IPS-15b (cell line): Measurements from ENCODE around the gene SYT13.

Experiments used
- H3K27me3 ChIP-seq: one replicate; pipeline ENCODE4 v1.6.1; 2013; ENCODE audit warnings: low read length; ENCODE audit not compliant: control insufficient read depth, insufficient read depth
- H3K36me3 ChIP-seq: one replicate; pipeline ENCODE4 v1.6.1; 2013; ENCODE audit warnings: low read length; ENCODE audit not compliant: control insufficient read depth, insufficient read depth
- H3K4me1 ChIP-seq: one replicate; pipeline ENCODE4 v1.6.1; 2013; ENCODE audit warnings: mild to moderate bottlenecking, low read length; ENCODE audit not compliant: control insufficient read depth, insufficient read depth
- H3K4me3 ChIP-seq: one replicate; pipeline ENCODE4 v1.5.1; 2013; ENCODE audit warnings: low read depth, low read length
- H3K9ac ChIP-seq: one replicate; pipeline ENCODE4 v1.6.1; 2013; ENCODE audit warnings: low read depth, mild to moderate bottlenecking, low read length
- H3K9me3 ChIP-seq: one replicate; pipeline ENCODE4 v1.6.1; 2013; ENCODE audit warnings: mild to moderate bottlenecking, low read length; ENCODE audit not compliant: control insufficient read depth, insufficient read depth

SYT13 gene

DNA sequence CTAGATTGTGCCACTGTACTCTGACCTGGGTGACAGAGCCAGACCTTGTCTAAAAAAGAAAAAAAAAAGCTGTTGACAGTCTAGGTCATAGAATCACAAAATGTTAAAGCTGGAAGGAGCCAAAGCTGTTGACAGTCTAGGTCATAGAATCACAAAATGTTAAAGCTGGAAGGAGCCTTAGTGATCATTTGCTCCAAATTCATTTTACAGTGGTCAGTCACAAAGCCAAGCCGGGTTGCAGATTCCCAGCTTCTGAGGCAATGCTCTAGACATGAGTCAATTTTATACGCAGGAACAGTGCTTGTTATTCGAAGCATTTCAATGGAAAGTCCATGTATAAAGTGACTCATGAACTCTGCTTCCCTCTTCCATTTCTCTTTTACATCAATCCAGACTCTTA lies 47.4 kb downstream of the SYT13 start:
- Histone ChIP-seq H3K27me3 (no peaks in the 10 kb centered on the region), H3K36me3 (no peaks in the 10 kb centered on the region), H3K9me3 (no peaks in the 10 kb centered on the region), H3K4me3 (no peak overlapping the region), H3K4me1 (no peaks in the 10 kb centered on the region), H3K9ac (no peak overlapping the region)

DNA sequence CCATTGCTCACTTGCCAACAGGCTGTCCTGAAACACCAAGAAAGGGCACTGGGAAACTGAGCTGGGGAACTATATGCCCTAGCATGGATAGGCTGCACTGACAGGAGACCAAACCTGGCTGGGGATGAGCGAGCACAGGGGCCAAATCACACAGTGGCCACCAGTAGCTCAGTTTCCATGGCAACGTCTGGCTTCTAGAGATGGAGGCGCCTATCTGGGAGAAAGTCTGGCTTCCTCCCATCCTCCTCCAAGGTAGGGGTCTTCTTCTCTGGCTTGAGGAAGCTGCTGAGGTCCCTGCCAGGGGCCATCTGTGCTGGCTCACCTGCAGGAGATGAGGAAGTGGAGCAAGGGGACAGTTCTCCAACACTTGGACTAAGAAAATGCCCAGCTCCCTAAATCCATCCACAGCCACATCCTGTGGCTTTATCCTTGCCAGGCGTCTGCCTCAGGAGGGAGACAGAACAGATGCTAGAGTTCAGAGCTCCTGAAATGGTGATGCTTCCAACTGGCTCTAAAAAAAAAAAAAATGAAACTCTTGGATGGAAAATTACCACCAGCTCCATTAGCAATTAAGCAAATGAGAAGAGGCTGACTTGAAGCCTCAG lies 48.3 kb downstream of the SYT13 start:
- no peaks in the 10 kb centered on the region for H3K9me3 ChIP-seq
- H3K9ac ChIP-seq = no peak overlapping the region
- H3K27me3 ChIP-seq = no peaks in the 10 kb centered on the region
- peaks cover 3% of the 10 kb centered on the region for H3K4me1 ChIP-seq
- H3K4me3 ChIP-seq = no peak overlapping the region
- H3K36me3 ChIP-seq = no peaks in the 10 kb centered on the region

DNA sequence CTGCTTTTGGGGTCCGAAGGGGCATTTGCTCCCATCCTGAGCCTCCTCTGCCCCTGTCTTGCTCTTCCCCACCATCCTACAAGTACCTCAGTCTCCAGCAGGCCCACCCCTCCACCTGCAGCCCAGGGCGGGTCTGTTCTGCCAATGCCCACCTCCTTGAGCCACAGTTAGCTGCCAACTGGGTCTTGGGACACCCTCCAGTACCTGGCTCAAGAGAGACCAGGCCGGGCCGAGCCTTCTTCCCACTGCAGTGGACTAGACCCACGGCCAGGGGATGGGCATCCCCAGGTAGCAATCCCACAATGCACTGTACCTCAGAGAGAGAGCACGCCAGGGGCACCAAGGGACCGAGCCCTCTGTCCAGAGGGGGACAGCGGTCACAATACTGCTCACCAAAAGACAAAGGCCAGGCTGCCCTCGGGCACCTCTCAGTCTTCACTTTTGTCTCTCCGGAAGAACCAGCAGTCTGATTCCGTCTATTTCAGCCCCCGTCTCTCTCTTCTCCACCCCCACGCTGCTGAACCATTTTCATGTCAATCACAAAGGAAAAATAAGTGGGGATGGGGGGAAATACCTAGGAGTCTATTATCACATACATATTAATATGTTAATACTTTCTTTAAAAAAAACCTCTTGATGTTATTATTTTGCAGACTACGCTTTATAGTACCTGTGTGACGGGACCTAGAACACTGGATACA lies 51.7 kb downstream of the SYT13 start:
- Histone ChIP-seq H3K36me3 (no peaks in the 10 kb centered on the region), H3K9me3 (no peaks in the 10 kb centered on the region), H3K4me1 (peaks cover 3% of the 10 kb centered on the region), H3K27me3 (no peaks in the 10 kb centered on the region), H3K4me3 (no peak overlapping the region), H3K9ac (no peak overlapping the region)

DNA sequence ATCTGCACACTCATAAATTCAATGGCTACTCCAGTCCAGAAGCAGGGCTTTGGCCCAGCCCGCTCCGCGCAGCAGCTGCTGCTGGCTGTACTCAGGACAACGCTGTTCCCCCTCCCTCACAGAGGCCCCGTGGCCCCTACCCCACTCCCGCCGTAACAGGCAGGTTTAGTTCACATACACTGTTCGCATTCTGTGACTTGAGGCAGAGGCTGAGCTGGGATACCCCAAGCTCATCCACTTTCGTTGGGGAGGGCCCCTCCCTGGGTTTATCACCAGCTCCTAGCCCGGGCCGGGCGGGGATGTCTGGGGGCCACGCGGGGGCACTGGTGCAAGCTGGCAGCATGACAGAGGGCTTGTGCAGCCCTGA lies 52.4 kb downstream of the SYT13 start:
- no peaks in the 10 kb centered on the region for H3K9me3 ChIP-seq
- H3K4me1 ChIP-seq = peaks cover 3% of the 10 kb centered on the region
- no peaks in the 10 kb centered on the region for H3K36me3 ChIP-seq

DNA sequence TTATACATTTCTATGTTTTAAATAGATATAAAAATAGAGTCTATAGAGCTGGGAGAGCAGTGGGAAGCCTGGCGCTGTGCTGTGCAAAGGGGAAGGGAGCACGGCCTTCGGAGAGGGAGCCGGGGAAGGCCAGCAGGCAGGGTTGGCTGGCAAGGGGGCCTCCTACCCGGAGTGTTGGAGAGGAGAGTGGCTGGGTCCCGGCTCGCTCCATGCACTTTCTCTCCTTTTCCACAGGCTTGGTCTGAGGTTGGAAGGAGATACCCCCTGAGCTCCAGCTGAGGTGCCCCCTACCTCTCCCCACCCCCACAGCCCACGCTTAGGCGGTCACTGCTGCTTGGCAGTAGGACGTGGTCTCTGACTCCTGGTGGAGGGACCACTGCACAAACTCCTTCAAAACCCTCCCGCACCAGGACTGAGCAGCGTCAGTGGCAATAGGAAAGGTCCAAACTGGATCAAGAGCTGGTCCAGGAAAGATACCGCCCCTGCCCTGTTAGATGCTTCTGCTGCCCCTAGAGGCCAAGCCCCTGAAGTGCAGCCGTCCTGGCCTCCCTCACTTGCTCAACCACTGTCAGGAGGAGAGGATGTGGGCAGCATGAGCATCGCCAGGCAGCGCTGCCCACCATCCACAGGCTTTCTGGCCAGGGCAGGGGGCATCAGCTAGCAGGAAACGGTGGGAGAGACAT lies 52.9 kb downstream of the SYT13 start:
- H3K9me3 ChIP-seq = no peaks in the 10 kb centered on the region
- H3K9ac ChIP-seq = no peak overlapping the region
- H3K4me3 ChIP-seq = no peak overlapping the region
- peaks cover 3% of the 10 kb centered on the region for H3K4me1 ChIP-seq
- no peaks in the 10 kb centered on the region for H3K36me3 ChIP-seq
- H3K27me3 ChIP-seq = no peaks in the 10 kb centered on the region

More for the DNA sequence above, 52.4 kb downstream of the SYT13 start:
- no peak overlapping the region for H3K9ac ChIP-seq
- H3K27me3 ChIP-seq = no peaks in the 10 kb centered on the region
- no peak overlapping the region for H3K4me3 ChIP-seq

DNA sequence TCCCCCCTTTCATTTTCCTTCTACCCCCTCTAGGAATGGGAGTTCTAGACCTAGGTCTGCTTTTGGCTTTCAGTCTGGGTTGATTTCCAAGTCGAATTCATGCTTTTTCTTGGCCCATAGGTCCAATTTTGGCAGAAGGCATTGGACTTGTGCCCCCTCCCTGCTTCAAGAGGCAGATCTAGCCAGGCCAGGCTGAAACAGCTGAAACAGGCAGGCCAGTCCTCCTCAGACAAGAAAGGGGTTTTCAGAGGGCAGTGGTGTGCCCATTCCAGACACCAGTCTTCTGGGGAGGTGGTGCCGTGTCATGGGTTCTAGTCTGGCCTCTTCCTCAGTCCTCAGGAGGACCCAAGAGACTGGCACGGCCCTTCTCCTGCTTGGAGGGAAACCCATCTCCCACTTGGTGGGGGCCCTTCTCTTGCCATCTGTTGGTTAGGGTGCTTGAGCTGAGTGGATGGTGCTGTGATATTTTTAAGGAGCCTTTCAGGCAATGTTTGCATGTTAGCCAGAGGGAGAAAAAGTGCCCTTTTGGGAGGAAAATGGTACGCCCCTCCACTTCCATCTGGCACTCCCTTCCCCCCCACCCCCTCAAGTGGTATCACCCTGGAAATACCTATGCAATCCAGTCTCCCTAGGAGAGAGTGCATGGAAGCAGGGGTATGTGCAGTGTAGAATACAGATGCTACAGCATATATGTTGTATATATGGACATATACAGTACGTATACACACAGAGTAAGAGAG lies 53.6 kb downstream of the SYT13 start:
- H3K4me3 ChIP-seq = no peak overlapping the region
- H3K4me1 ChIP-seq = peaks cover 3% of the 10 kb centered on the region
- H3K9me3 ChIP-seq = no peaks in the 10 kb centered on the region
- no peaks in the 10 kb centered on the region for H3K36me3 ChIP-seq
- no peak overlapping the region for H3K9ac ChIP-seq
- H3K27me3 ChIP-seq = no peaks in the 10 kb centered on the region

DNA sequence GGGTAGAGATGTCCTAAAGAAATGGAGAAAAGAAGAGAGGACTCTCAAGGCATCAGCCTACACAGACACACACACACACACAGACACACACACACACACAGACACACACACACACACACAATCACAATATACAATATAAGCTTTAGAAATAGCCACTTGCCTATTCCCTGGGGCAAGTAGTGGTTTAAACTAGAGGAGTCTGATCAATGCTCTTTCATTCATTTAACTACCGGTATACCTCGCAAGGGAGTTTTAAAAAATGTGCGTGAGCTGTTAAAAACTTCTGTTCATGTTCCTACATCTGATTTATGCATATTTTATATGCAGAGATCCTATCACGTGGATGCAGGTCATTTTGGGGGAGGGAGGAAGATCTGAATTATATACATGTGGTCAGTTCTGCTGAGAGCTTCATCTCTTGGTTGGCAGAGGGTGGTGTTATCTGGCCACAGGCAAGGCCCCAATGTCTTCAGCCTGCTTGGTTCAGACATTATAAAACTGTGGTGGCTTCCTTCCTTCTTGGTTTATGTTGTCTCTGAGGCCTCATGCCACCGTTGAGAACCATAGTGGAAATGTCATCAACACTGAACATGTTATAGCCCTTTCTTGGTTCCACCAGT lies 56.6 kb downstream of the SYT13 start:
- no peaks in the 10 kb centered on the region for H3K9me3 ChIP-seq
- H3K4me3 ChIP-seq = no peak overlapping the region
- H3K36me3 ChIP-seq = peaks cover 12% of the 10 kb centered on the region
- no peaks in the 10 kb centered on the region for H3K27me3 ChIP-seq
- no peak overlapping the region for H3K9ac ChIP-seq
- H3K4me1 ChIP-seq = peaks cover 3% of the 10 kb centered on the region

DNA sequence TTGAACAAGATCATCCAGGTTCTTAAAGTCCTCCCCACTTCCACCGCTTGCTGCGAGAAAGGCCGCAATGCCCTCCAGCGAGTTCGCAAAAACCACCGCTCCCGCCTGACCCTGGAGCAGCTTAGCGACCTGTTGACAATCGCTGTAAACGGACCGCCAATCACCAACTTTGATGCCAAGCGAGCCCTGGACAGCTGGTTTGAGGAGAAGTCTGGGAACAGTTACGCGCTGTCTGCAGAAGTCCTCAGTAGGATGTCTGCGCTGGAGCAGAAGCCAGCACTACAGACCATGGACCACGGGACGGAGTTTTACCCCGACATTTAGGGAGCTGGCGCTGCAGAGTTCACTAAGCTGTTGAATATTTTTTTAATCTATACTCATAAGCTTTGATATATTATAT lies 58.3 kb downstream of the SYT13 start:
- Histone ChIP-seq H3K9ac (no peak overlapping the region), H3K27me3 (no peaks in the 10 kb centered on the region)

DNA sequence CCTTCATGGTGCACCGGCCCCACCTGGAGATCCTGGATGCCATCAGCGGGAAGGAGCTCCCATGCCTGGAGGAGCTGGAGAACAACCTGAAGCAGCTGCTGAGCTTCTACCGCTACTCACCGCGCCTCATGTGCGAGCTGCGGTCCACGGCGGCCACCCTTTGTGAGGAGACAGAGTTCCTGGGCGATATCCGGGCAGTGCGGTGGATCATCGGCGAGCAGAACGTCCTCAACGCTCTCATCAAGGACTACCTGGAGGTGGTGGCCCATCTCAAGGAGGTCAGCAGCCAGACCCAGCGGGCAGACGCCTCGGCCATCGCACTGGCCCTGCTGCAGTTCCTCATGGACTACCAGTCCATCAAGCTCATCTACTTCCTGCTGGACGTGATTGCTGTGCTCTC lies 59.2 kb downstream of the SYT13 start:
- H3K4me1 ChIP-seq = no peaks in the 10 kb centered on the region
- no peak overlapping the region for H3K4me3 ChIP-seq
- no peaks in the 10 kb centered on the region for H3K27me3 ChIP-seq
- H3K9me3 ChIP-seq = no peaks in the 10 kb centered on the region
- H3K9ac ChIP-seq = no peak overlapping the region
- H3K36me3 ChIP-seq = peaks cover 12% of the 10 kb centered on the region

More for the DNA sequence above, 58.3 kb downstream of the SYT13 start:
- H3K36me3 ChIP-seq = peaks cover 12% of the 10 kb centered on the region
- H3K9me3 ChIP-seq = no peaks in the 10 kb centered on the region
- H3K4me3 ChIP-seq = no peak overlapping the region
- H3K4me1 ChIP-seq = no peaks in the 10 kb centered on the region

DNA sequence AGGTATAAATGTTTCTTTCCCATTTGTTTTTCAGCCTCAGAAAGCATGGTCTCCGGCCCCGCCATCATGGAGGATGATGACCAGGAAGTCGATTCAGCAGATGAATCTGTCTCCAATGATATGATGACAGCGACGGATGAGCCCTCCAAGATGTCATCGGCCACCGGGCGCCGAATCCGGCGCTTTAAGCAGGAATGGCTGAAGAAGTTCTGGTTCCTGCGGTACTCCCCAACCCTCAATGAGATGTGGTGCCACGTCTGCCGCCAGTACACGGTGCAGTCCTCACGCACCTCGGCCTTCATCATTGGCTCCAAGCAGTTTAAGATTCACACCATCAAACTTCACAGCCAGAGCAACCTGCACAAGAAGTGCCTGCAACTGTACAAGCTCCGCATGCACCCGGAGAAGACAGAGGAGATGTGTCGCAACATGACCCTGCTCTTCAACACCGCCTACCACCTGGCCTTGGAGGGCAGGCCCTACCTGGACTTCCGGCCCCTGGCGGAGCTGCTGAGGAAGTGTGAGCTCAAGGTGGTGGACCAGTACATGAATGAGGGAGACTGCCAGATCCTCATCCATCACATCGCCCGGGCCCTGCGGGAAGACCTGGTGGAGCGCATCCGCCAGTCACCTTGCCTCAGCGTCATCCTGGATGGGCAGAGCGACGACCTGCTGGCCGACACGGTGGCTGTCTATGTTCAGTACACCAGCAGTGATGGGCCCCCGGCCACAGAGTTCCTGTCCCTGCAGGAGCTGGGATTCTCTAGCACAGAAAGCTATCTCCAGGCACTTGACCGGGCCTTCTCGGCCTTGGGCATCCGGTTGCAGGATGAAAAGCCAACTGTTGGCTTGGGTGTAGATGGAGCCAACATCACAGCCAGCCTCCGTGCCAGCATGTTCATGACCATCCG lies 59.9 kb downstream of the SYT13 start:
- H3K4me1 ChIP-seq = no peaks in the 10 kb centered on the region
- H3K36me3 ChIP-seq = peaks cover 12% of the 10 kb centered on the region
- no peaks in the 10 kb centered on the region for H3K27me3 ChIP-seq
- H3K9me3 ChIP-seq = no peaks in the 10 kb centered on the region
- no peak overlapping the region for H3K4me3 ChIP-seq
- H3K9ac ChIP-seq = no peak overlapping the region

DNA sequence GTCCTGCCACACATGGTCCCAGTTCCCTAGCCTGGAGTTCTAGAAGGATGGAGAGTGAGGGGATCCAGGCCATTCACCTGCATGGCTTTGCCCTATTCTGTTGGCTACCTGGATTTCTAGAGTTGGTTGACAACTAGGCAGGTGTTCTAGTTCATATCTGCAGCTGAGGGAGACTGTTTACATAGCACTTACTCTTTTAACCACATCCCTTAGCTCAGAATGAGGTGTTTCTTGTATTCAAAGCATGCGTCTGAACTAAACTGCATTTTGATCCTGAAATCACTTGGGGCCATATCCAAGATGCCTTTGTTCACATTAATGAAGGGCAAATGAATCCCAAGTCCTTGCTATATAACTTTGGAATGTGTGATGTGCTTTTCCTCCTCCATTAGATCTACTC lies 60.9 kb downstream of the SYT13 start:
- Histone ChIP-seq H3K9ac (no peak overlapping the region), H3K4me1 (no peaks in the 10 kb centered on the region), H3K4me3 (no peak overlapping the region), H3K9me3 (no peaks in the 10 kb centered on the region), H3K36me3 (peaks cover 12% of the 10 kb centered on the region), H3K27me3 (no peaks in the 10 kb centered on the region)
